Natural killer cell (primary cell): Measurements from ENCODE around the gene CEACAM7. TPM values are rescaled to one million over a fixed set of nuclear protein-coding genes. Genes with fewer than 3 reads are reported as not detected.
A peak's percentile ranks its signal among the peaks of the same experiment; 100 is the strongest.
"Not testable (repeated sequence)": the region's sequence is repeated elsewhere in the genome, so short reads cannot be mapped to it uniquely, and the experiment has no call there.

Source experiments
- ATAC-seq, 3 donors: fragments of 150-1000 bp in 2 of 3; fragments of 200-7000 bp in 1 of 3; cut with Tn5 transposase; 1 replicate in 1 of 3; 2 replicates in 2 of 3; pipeline ENCODE4 v1.10.0; 2021; ENCODE audit warnings: mild to moderate bottlenecking in 2 of 3, moderate library complexity in 2 of 3
- DNase-seq, 2 donors: peaks; one replicate each; pipeline versions ENCODE4 v3.0.0 to v3.0.0-alpha.2; 2013 to 2021; ENCODE audit warnings: mixed read lengths in 1 of 2
- H3K27ac ChIP-seq: one replicate; pipeline ENCODE4 v1.5.1; 2013; ENCODE audit warnings: mild to moderate bottlenecking, low read length
- H3K27me3 ChIP-seq: one replicate; pipeline ENCODE4 v1.6.1; 2013; ENCODE audit warnings: low read length; ENCODE audit not compliant: control insufficient read depth, insufficient read depth
- H3K36me3 ChIP-seq: one replicate; pipeline ENCODE4 v1.6.1; 2013; ENCODE audit warnings: low read length; ENCODE audit not compliant: control insufficient read depth, insufficient read depth
- H3K4me1 ChIP-seq: one replicate; pipeline ENCODE4 v1.6.1; 2013; ENCODE audit warnings: low read length; ENCODE audit not compliant: control insufficient read depth, insufficient read depth
- H3K4me3 ChIP-seq: one replicate; pipeline ENCODE4 v1.5.1; 2013; ENCODE audit warnings: low read length
- H3K9me3 ChIP-seq: one replicate; pipeline ENCODE4 v1.6.1; 2013; ENCODE audit warnings: low read length; ENCODE audit not compliant: control insufficient read depth, insufficient read depth
- H3K27ac Mint-ChIP-seq, 2 donors: one replicate each; pipeline ENCODE4 v1.8.0; 2022; ENCODE audit warnings: mild to moderate bottlenecking in 2 of 2, mixed read lengths in 2 of 2, moderate library complexity in 1 of 2
- H3K27me3 Mint-ChIP-seq, 2 donors: one replicate each; pipeline ENCODE4 v1.8.0; 2022; ENCODE audit warnings: low read depth in 2 of 2, mixed read lengths in 2 of 2
- H3K36me3 Mint-ChIP-seq: one replicate; pipeline ENCODE4 v1.8.0; 2022; ENCODE audit warnings: mixed read lengths
- H3K4me1 Mint-ChIP-seq, 2 donors: one replicate each; pipeline ENCODE4 v1.8.0; 2022; ENCODE audit warnings: mixed read lengths in 2 of 2
- H3K4me3 Mint-ChIP-seq: one replicate; pipeline ENCODE4 v1.8.0; 2022; ENCODE audit warnings: mild to moderate bottlenecking, moderate library complexity, mixed read lengths
- H3K9me3 Mint-ChIP-seq, 2 donors: one replicate each; pipeline ENCODE4 v1.8.0; 2022; ENCODE audit warnings: mixed read lengths in 2 of 2
- WGBS: methylation state at CpG from one replicate; pipeline ENCODE4 v1.1.7; 2013; ENCODE audit warnings: missing lambda C conversion rate; ENCODE audit not compliant: insufficient coverage; 5-methylcytosine and 5-hydroxymethylcytosine counted together
- intact Hi-C: fragments of 100-400 bp; cut with micrococcal nuclease; formaldehyde crosslinking; loops from one replicate; pipeline ENCODE4 v1.14.2; 2022
- total RNA-seq, 4 donors: library from RNA; stranded (reverse); fragments of 120-200 nt in 1 of 4; gene quantifications; one replicate each; pipeline versions ENCODE4 v1.2.3 to v1.2.4, GENCODE V29; 2013 to 2022
- TF ChIP-seq, protein P1 (sequence below): fragments of 200-600 bp; IDR thresholded peaks from one replicate; pipeline ENCODE4 v1.8.0; 2022; ENCODE audit warnings: antibody characterized with exemption

Gene CEACAM7
- total RNA-seq, 3 donors from 2014 or later (not counting 1 experiment from before 2014, with no cell fraction given): not detected

GRCh38 chr19:41666075-41666474 is 22.0 kb downstream of the CEACAM7 start:
- no peaks in the 10 kb centered on the region for H3K4me1 ChIP-seq
- H3K4me3 Mint-ChIP-seq: no peak overlapping the region
- no peaks in the 10 kb centered on the region for H3K4me1 Mint-ChIP-seq
- H3K4me3 ChIP-seq: no peak overlapping the region
- intact Hi-C loops: no loop called here
- peaks cover 18% of the 10 kb centered on the region for H3K36me3 Mint-ChIP-seq
- peaks cover 8% of the 10 kb centered on the region for H3K9me3 ChIP-seq
- H3K27ac ChIP-seq: no peak overlapping the region
- peaks cover 5 to 6% of the 10 kb centered on the region in 2 donors for H3K9me3 Mint-ChIP-seq
- peaks cover 31 to 69% of the 10 kb centered on the region in 2 donors for H3K27me3 Mint-ChIP-seq
- H3K27ac Mint-ChIP-seq: no peak overlapping the region
- peaks cover 15% of the 10 kb centered on the region for H3K27me3 ChIP-seq
- TF ChIP-seq, protein P1, sequence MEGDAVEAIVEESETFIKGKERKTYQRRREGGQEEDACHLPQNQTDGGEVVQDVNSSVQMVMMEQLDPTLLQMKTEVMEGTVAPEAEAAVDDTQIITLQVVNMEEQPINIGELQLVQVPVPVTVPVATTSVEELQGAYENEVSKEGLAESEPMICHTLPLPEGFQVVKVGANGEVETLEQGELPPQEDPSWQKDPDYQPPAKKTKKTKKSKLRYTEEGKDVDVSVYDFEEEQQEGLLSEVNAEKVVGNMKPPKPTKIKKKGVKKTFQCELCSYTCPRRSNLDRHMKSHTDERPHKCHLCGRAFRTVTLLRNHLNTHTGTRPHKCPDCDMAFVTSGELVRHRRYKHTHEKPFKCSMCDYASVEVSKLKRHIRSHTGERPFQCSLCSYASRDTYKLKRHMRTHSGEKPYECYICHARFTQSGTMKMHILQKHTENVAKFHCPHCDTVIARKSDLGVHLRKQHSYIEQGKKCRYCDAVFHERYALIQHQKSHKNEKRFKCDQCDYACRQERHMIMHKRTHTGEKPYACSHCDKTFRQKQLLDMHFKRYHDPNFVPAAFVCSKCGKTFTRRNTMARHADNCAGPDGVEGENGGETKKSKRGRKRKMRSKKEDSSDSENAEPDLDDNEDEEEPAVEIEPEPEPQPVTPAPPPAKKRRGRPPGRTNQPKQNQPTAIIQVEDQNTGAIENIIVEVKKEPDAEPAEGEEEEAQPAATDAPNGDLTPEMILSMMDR: no peak
- DNase-seq (no peak), ATAC-seq (no peak)
- 85% methylated on average over 2 of the region's 2 CpGs for WGBS
- H3K36me3 ChIP-seq: no peaks in the 10 kb centered on the region

- no peaks in the 10 kb centered on the region for H3K9me3 Mint-ChIP-seq
- peaks cover 31 to 79% of the 10 kb centered on the region in 2 donors for H3K27me3 Mint-ChIP-seq
- intact Hi-C loops: no loop called here
- H3K27ac ChIP-seq: peak overlapping the region; percentile 87
- no peaks in the 10 kb centered on the region for H3K36me3 ChIP-seq
- ATAC-seq: peak; percentile 64 to 72 (median 68)
- H3K36me3 Mint-ChIP-seq: peaks cover 11% of the 10 kb centered on the region
- H3K9me3 ChIP-seq: no peaks in the 10 kb centered on the region
- H3K4me1 Mint-ChIP-seq: peaks cover 11 to 21% of the 10 kb centered on the region in 2 donors
- DNase-seq: peak; percentile 18 to 59
- 80% methylated on average over 1 of the region's 2 CpGs for WGBS
- H3K4me3 Mint-ChIP-seq: peak overlapping the region; percentile 31
- peak overlapping the region; percentile 17 to 41 for H3K27ac Mint-ChIP-seq
- no peaks in the 10 kb centered on the region for H3K27me3 ChIP-seq
- peaks cover 14% of the 10 kb centered on the region for H3K4me1 ChIP-seq
- TF ChIP-seq, protein P1: no peak
- H3K4me3 ChIP-seq: no peak overlapping the region
Measured at GRCh38 chr19:41657157-41657556, 30.9 kb downstream of the CEACAM7 start.

DNA sequence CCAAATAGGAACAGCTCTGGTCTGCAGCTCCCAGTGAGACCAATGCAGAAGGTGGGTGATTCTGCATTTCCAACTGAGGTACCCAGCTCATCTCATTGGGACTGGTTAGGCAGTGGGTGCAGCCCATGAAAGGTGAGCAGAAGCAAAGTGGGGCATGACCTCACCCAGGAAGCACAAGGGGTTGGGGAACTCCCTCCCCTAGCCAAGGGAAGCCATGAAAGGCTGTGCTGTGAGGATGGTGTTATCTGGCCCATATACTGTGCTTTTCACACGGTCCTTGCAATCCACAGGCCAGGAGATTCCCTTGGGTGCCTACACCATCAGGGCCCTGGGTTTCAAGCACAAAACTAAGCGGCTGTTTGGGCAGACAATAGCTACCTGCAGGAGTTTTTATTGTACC is 31.3 kb downstream of the CEACAM7 start:
- H3K9me3 Mint-ChIP-seq, H3K4me3 ChIP-seq, H3K27me3 ChIP-seq, H3K9me3 ChIP-seq, H3K36me3 ChIP-seq, intact Hi-C loops: not testable (repeated sequence)
- Mint-ChIP-seq H3K27me3 (peaks cover 31 to 79% of the 10 kb centered on the region in 2 donors), H3K4me1 (peaks cover 11 to 21% of the 10 kb centered on the region in 2 donors), H3K4me3 (peak overlapping the region; percentile 31), H3K36me3 (peaks cover 11% of the 10 kb centered on the region), H3K27ac (peak overlapping the region; percentile 17 to 41)
- Histone ChIP-seq H3K4me1 (peaks cover 14% of the 10 kb centered on the region), H3K27ac (peak overlapping the region; percentile 87)
- ATAC-seq: peak; percentile 73 to 90 (median 87)
- 52% methylated on average over 2 of the region's 2 CpGs for WGBS
- DNase-seq: peak in 1 of 2 donors; percentile 69

- Histone ChIP-seq H3K27me3 (peaks cover 2% of the 10 kb centered on the region), H3K36me3 (no peaks in the 10 kb centered on the region), H3K9me3 (no peaks in the 10 kb centered on the region), H3K4me3 (no peak overlapping the region), H3K27ac (no peak overlapping the region), H3K4me1 (peaks cover 8% of the 10 kb centered on the region)
- 81% methylated on average over 5 of the region's 5 CpGs for WGBS
- intact Hi-C loops: no loop called here
- H3K36me3 Mint-ChIP-seq: peaks cover 11% of the 10 kb centered on the region
- H3K27me3 Mint-ChIP-seq: peaks cover 23 to 73% of the 10 kb centered on the region in 2 donors
- no peak overlapping the region for H3K4me3 Mint-ChIP-seq
- H3K9me3 Mint-ChIP-seq: no peaks in the 10 kb centered on the region
- H3K27ac Mint-ChIP-seq: no peak overlapping the region
- TF ChIP-seq, protein P1: no peak
- peaks cover 0 to 8% of the 10 kb centered on the region in 2 donors for H3K4me1 Mint-ChIP-seq
- ATAC-seq (no peak), DNase-seq (no peak)
Measured at GRCh38 chr19:41652250-41652649, 35.8 kb downstream of the CEACAM7 start.
